Neutrophil (primary cell): ENCODE results near the gene WDR82.

Experiments used
- H3K27ac ChIP-seq: fragments of 200-600 bp; sonication (generic); 2 replicates; pipeline ENCODE4 v1.5.1; 2016; ENCODE audit warnings: mild to moderate bottlenecking, moderate library complexity
- H3K27me3 ChIP-seq: fragments of 200-600 bp; sonication (generic); 2 replicates; pipeline ENCODE4 v1.6.0; 2016; ENCODE audit warnings: mild to moderate bottlenecking
- H3K36me3 ChIP-seq: fragments of 200-600 bp; sonication (generic); 2 replicates; pipeline ENCODE4 v1.5.1; 2017
- H3K4me1 ChIP-seq, 2 experiments: fragments of 200-600 bp in 1 of 2; sonication (generic) in 1 of 2; 1 replicate in 1 of 2; 2 replicates in 1 of 2; pipeline versions ENCODE4 v1.5.1 to v1.6.1; 2013 to 2016; ENCODE audit warnings: low read depth in 1 of 2, low read length in 1 of 2, mild to moderate bottlenecking in 1 of 2, moderate library complexity in 1 of 2; ENCODE audit not compliant: control insufficient read depth in 1 of 2, insufficient read depth in 1 of 2
- H3K4me3 ChIP-seq, 2 experiments: fragments of 200-600 bp in 1 of 2; sonication (generic) in 1 of 2; 1 replicate in 1 of 2; 2 replicates in 1 of 2; pipeline ENCODE4 v1.5.1; 2013 to 2016; ENCODE audit warnings: low read depth in 1 of 2, low read length in 1 of 2, mild to moderate bottlenecking in 1 of 2, moderate library complexity in 1 of 2
- H3K9me3 ChIP-seq: fragments of 200-600 bp; sonication (generic); 2 replicates; pipeline ENCODE4 v1.5.1; 2016
- TF ChIP-seq, protein P1 (sequence below): fragments of 200-600 bp; sonication (generic); IDR thresholded peaks from 2 replicates; pipeline ENCODE4 v1.5.1; 2016; ENCODE audit warnings: antibody characterized with exemption

Gene WDR82

DNA sequence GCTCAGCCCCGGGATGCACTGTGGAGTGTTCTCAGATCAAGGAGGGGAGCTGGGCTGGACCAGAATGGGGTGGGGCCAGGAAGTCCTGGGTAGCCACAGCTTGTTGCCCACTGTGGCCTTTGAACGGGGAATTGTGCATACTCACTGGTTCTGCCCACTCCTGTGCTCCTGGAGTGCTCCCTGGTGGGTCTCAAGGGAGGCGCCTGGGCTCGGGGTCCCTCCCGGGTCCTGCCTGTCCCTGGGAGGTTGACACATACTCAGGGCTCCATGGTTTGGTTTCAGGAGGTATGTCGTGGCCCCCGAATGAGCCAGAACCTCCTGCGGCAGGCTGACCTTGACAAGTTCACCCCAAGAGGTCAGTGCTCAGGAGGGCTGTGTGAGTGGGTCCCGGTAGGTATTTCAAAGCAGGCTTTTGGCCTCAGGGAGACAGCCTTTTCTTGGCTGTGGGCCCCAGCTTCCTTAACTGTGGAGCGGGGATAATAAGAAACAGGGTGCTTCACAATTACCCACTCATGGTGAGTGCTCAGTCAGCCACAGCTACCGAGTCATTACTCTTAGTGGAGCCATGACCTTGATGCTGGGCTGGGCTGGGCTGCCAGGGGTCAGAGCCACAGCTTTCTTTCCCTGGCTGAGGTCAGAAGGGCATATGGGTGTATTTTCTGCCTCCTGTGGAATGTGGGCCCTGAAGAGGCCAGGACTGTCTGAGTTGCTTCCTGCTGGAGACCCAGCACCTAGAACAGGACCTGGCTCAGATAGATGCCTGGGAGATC is 45.3 kb upstream of the WDR82 start:
- peaks cover 57% of the 10 kb centered on the region for H3K36me3 ChIP-seq
- no peak overlapping the region for H3K27ac ChIP-seq
- no peaks in the 10 kb centered on the region for H3K4me1 ChIP-seq
- no peaks in the 10 kb centered on the region for H3K27me3 ChIP-seq
- H3K9me3 ChIP-seq: no peaks in the 10 kb centered on the region
- TF ChIP-seq, protein P1, sequence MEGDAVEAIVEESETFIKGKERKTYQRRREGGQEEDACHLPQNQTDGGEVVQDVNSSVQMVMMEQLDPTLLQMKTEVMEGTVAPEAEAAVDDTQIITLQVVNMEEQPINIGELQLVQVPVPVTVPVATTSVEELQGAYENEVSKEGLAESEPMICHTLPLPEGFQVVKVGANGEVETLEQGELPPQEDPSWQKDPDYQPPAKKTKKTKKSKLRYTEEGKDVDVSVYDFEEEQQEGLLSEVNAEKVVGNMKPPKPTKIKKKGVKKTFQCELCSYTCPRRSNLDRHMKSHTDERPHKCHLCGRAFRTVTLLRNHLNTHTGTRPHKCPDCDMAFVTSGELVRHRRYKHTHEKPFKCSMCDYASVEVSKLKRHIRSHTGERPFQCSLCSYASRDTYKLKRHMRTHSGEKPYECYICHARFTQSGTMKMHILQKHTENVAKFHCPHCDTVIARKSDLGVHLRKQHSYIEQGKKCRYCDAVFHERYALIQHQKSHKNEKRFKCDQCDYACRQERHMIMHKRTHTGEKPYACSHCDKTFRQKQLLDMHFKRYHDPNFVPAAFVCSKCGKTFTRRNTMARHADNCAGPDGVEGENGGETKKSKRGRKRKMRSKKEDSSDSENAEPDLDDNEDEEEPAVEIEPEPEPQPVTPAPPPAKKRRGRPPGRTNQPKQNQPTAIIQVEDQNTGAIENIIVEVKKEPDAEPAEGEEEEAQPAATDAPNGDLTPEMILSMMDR: no peak
- H3K4me3 ChIP-seq: no peak overlapping the region

DNA sequence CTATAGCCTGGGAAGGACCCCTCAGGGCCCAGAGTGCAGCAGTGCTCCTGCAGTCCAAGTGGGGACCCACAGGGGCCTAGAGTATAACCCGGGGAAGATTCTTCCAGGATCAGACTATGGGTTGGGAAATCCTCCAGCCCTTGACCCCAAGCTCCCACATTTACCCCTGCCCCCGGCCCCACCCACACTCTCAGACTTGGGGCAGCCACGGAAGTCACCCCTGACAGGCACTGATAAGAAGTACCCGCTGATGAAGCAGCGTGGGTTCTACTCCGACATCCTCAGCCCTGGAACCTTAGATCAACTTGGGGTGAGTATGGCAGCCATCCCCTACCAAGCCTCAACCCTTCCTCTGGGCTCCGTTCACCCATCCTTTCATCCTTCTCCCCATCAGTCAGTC is 44.0 kb upstream of the WDR82 start:
- Histone ChIP-seq H3K27ac (no peak overlapping the region), H3K4me3 (no peak overlapping the region), H3K9me3 (no peaks in the 10 kb centered on the region), H3K27me3 (peaks cover 7% of the 10 kb centered on the region), H3K4me1 (peaks cover 4 to 6% of the 10 kb centered on the region in 2 experiments), H3K36me3 (peaks cover 52% of the 10 kb centered on the region)
- TF ChIP-seq, protein P1: no peak

DNA sequence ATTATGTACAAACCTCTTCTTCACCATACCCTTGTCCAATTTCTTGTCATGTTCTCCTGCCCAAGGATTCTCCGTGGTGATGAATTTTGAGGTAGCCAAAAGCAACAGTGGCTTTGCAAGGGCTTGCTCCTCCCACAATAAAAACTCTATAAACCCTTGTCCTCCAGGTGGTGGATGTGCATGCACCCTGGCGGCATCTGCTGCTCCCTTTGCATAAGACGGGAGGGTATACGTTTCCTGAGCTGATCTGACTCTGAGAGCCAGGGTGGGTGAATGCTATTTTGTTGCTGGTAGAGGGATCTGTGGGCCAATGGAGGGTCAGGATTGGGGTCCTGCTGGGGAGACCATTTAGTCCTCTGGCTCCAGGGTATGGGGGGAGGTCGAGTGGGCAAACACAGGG is 43.0 kb upstream of the WDR82 start:
- Histone ChIP-seq H3K36me3 (peaks cover 42% of the 10 kb centered on the region), H3K27ac (no peak overlapping the region), H3K4me1 (peaks cover 5 to 10% of the 10 kb centered on the region in 2 experiments), H3K4me3 (no peak overlapping the region), H3K9me3 (no peaks in the 10 kb centered on the region), H3K27me3 (peaks cover 11% of the 10 kb centered on the region)
- TF ChIP-seq, protein P1: no peak

DNA sequence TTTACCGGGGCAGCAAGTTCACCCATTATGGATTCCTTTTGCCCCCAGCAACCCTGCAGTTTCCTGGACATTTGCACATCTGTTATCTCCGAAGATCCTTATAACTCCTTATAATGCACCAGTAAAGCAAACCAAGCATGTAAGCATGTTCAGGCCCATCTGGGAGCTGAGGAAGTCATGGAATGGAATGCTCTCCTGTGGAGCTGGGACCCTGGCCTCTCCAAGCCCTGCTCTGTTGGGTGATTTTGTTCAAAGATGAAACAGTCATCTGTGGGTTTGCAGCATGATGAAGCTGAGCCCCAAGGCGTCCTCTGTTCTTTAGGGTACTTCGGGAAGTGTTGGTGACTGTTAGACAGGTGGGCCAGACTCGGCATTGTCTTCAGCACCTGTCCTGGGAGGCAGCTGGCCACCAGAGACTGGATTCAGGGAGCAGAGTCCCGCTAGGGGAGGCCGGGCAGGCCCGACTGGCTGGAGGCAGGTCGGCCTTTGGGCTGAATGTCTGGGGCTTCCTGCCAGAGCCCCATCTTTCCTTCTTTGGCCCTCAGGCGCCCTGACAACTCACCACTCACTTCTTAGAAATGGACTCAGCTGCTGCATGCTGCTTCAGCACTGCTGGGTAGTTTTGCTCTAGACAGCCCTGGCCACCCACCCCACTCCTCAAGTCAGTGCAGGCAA is 41.6 kb upstream of the WDR82 start:
- H3K36me3 ChIP-seq: peaks cover 46% of the 10 kb centered on the region
- TF ChIP-seq, protein P1: no peak
- H3K4me3 ChIP-seq: no peak overlapping the region
- peaks cover 11% of the 10 kb centered on the region for H3K27me3 ChIP-seq
- H3K27ac ChIP-seq: no peak overlapping the region
- H3K9me3 ChIP-seq: no peaks in the 10 kb centered on the region
- H3K4me1 ChIP-seq: peaks cover 5 to 10% of the 10 kb centered on the region in 2 experiments

DNA sequence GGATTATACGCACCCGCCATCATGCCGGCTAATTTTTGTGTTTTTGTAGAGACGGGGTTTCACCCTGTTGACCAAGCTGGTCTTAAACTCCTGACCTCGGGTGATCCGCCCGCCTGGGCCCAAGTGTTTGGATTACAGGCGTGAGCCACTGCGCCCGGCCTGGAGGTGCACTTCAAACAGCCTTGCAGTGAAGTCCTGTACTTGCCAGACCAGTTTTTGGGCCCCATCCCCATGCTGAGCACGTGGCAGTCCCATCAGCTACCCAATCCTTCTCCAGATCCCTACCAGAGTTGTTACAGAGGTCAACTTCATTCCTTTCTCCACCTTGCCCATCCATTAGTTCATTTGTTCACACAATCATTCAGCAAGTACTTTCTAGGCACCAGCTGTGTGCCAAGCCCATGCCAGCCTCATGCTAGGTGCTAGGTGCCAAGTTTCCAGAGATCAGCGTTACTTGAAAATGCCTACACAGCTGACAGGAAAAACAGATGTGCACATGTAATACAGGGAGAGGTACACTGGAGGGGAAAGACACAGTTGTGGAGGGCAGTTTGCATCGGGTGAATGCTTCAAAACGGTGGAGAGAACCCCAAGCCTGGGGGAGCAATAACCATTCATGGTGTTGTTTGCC is 39.9 kb upstream of the WDR82 start:
- peaks cover 56% of the 10 kb centered on the region for H3K36me3 ChIP-seq

More for the DNA sequence above, 39.9 kb upstream of the WDR82 start:
- Histone ChIP-seq H3K9me3 (no peaks in the 10 kb centered on the region), H3K4me3 (no peak overlapping the region), H3K27ac (no peak overlapping the region), H3K27me3 (peaks cover 11% of the 10 kb centered on the region), H3K4me1 (peaks cover 5 to 10% of the 10 kb centered on the region in 2 experiments)
- TF ChIP-seq, protein P1: no peak
